Measurements from ENCODE around the gene HLA-B. TPM values are rescaled to one million over a fixed set of nuclear protein-coding genes. Genes with fewer than 3 reads are reported as not detected.

Gene HLA-B
- total and polyA plus RNA-seq, 2 of the 8 experiments (the other 6 are each of a cell fraction or from before 2014, with no cell fraction given) = 154 to 233 TPM

DNA sequence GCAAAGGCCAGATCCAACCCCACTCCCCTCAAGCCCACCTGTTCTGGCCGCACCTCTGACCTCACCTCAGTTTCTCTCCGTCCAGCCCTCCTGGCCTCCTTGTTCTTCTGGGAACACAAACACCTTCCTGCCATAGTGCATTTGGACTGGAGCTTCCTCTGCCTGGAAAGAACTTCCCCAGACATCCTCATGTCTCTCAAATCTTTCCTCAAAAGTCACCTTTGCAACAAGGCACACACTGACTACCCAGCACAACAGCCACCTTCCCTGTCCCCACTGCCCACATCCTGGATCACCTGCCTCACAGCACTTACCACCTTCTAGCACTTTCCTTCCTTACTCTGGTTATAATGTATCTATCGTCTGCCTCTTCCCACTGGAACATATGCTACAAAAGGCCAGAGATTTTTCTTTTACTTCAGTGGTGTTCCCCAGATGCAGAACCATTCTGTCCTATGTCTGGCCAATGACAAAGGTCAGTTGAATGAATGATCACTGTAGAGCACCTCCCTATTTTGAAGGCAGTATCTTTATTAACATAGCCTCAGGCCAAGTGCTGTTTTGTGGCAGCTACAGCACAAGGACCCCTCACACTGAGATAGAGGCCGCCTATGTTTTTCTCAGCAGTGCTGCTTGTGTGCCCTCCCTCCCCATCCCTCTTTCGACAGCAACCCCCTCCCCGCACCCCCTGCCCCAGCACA, 4.1 kb downstream of the HLA-B start:
- no peak overlapping the region for H3K18ac ChIP-seq (ENCODE audit: extremely low read depth, low read length)
- no peaks in the 10 kb centered on the region for H3K79me2 ChIP-seq (ENCODE audit: control insufficient read depth in 1 of 2, insufficient read depth in 2 of 2, low read length in 2 of 2)
- H3K23ac ChIP-seq (ENCODE audit: insufficient read length) = no peak overlapping the region
- CTCF ChIA-PET (ENCODE audit: partially characterized antibody) = interaction anchor here (0.6 to 1.4 kb wide), 2 partner anchors 12 to 30 kb away, joined by 3 to 5 read pairs; no protein-coding TSS in a partner anchor
- no peak overlapping the region for H3K4me2 ChIP-seq (ENCODE audit: insufficient read depth in 1 of 2, low read depth in 2 of 2, low read length in 2 of 2)
- peaks cover 4% of the 10 kb centered on the region; the same call in 1 of the 2 replicates for H3K23me2 ChIP-seq (ENCODE audit: low read depth, low read length)
- H3K4ac ChIP-seq (replicated peaks; ENCODE audit: insufficient read length, low read depth, low read length) = no peak overlapping the region
- no peaks in the 10 kb centered on the region for H3K4me1 ChIP-seq (replicated peaks in 1 of 4; ENCODE audit: control insufficient read depth in 3 of 4, insufficient read depth in 4 of 4, low read length in 3 of 4)
- no peak overlapping the region for H4K91ac ChIP-seq (replicated peaks; ENCODE audit: insufficient read length, low read length)
- FAIRE-seq (no peak), DNase-seq (ENCODE audit: low read depth in 1 of 2, low spot score in 2 of 2) (no peak)
- H3K79me1 ChIP-seq (ENCODE audit: low read depth, low read length) = no peaks in the 10 kb centered on the region
- no peak for TF ChIP-seq TAF7 (optimal IDR thresholded peaks at IDR 0.05; ENCODE audit: borderline replicate concordance, low read depth, low read length)
- TF ChIP-seq CREB1 (IDR thresholded peaks at IDR 0.05) = no peak
- TF ChIP-seq POLR2AphosphoS5 (IDR thresholded peaks at IDR 0.05; ENCODE audit: low read depth, low read length) = peak; percentile 28; the same call in 1 of the 2 replicates
- no peak for TF ChIP-seq JUND (IDR thresholded peaks at IDR 0.05; ENCODE audit: low read length)
- H4K8ac ChIP-seq (ENCODE audit: extremely low read depth, insufficient read depth, low read length) = no peak overlapping the region
- no peak overlapping the region for H3K56ac ChIP-seq (replicated peaks; ENCODE audit: insufficient read length, low read depth, low read length)
- no peak overlapping the region; the same call in 1 of the 2 replicates for H2AK5ac ChIP-seq (ENCODE audit: low read depth, low read length)
- H3K27me3 ChIP-seq (replicated peaks in 1 of 4; ENCODE audit: control insufficient read depth in 3 of 4, extremely low read depth in 1 of 4, insufficient read depth in 3 of 4, low read length in 3 of 4) = peaks cover 3 to 20% (median 10%) of the 10 kb centered on the region in 4 experiments
- no peak overlapping the region for H3K4me3 ChIP-seq (ENCODE audit: extremely low read depth in 1 of 4, insufficient read depth in 2 of 4, low read depth in 3 of 4, low read length in 4 of 4)
- no peak overlapping the region for H3K27ac ChIP-seq (ENCODE audit: low read depth, low read length)
- WGBS, 2 experiments (ENCODE audit: extremely low coverage in 1 of 2, insufficient coverage in 1 of 2, insufficient read length in 1 of 2, insufficient replicate concordance in 2 of 2, low coverage in 1 of 2, low lambda C conversion rate in 2 of 2, missing lambda C conversion rate in 1 of 2) = 67% methylated on average over 4 of the region's 6 CpGs; no CpG with 5 or more reads in 1 of the 2 experiments
- no peak overlapping the region for H2BK5ac ChIP-seq (ENCODE audit: low read depth, low read length)
- POLR2A ChIA-PET (ENCODE audit: partially characterized antibody) = no interaction called here
- no peak overlapping the region for H2BK15ac ChIP-seq (ENCODE audit: low read length)
- no peak overlapping the region for H4K5ac ChIP-seq (ENCODE audit: insufficient read length, low read depth, low read length)
- no peak overlapping the region; the same call in 1 of the 2 replicates for H2BK12ac ChIP-seq (ENCODE audit: low read depth, low read length)
- H3K9ac ChIP-seq (replicated peaks in 1 of 4; ENCODE audit: extremely low read depth in 1 of 4, low read depth in 3 of 4, low read length in 3 of 4) = no peak overlapping the region
- H3K36me3 ChIP-seq (ENCODE audit: control insufficient read depth in 2 of 4, insufficient read depth in 4 of 4, low read length in 3 of 4) = peaks cover 0 to 10% (median 0%) of the 10 kb centered on the region in 4 experiments; a peak in 3 of 8 replicates
- H2BK20ac ChIP-seq (ENCODE audit: low read length) = no peak overlapping the region
- no peak overlapping the region for H2AFZ ChIP-seq (ENCODE audit: low read length)
- H3K14ac ChIP-seq (ENCODE audit: insufficient read length) = no peak overlapping the region
- peaks cover 0 to 2% of the 10 kb centered on the region in 2 experiments for H4K20me1 ChIP-seq (replicated peaks in 1 of 2; ENCODE audit: control insufficient read depth in 1 of 2, insufficient read depth in 2 of 2, low read length in 2 of 2)
- H3K9me3 ChIP-seq (ENCODE audit: insufficient read depth in 2 of 2, low read depth in 1 of 2, low read length in 1 of 2) = no peaks in the 10 kb centered on the region
- H2BK120ac ChIP-seq (replicated peaks; ENCODE audit: low read depth, low read length) = no peak overlapping the region
